Skeletal muscle tissue (tissue), 4 donors: ENCODE data around the gene CDRT4. TPM values are rescaled to one million over a fixed set of nuclear protein-coding genes. Genes with fewer than 3 reads are reported as not detected.
A peak's percentile ranks its signal among the peaks of the same experiment; 100 is the strongest.
"Not testable (repeated sequence)": the region's sequence is repeated elsewhere in the genome, so short reads cannot be mapped to it uniquely, and the experiment has no call there.

Experiments used
- H3K27ac ChIP-seq: one replicate; pipeline ENCODE4 v1.7.0; 2013; ENCODE audit warnings: mild to moderate bottlenecking, low read depth, low read length, inconsistent platforms
- H3K27me3 ChIP-seq, 3 donors: one replicate each; pipeline ENCODE4 v1.7.0; 2013; ENCODE audit warnings: low read length in 3 of 3; ENCODE audit not compliant: control insufficient read depth in 3 of 3, insufficient read depth in 3 of 3
- H3K36me3 ChIP-seq, 3 donors: one replicate each; pipeline ENCODE4 v1.7.0; 2013; ENCODE audit warnings: low read length in 3 of 3; ENCODE audit not compliant: control insufficient read depth in 3 of 3, insufficient read depth in 3 of 3
- H3K4me1 ChIP-seq, 3 donors: one replicate each; pipeline ENCODE4 v1.7.0; 2013; ENCODE audit warnings: low read length in 3 of 3, mild to moderate bottlenecking in 3 of 3; ENCODE audit not compliant: control insufficient read depth in 3 of 3, insufficient read depth in 3 of 3
- H3K4me3 ChIP-seq, 3 donors: one replicate each; pipeline ENCODE4 v1.7.0; 2013; ENCODE audit warnings: low read length in 3 of 3
- H3K9ac ChIP-seq, 3 donors: one replicate each; pipeline ENCODE4 v1.7.0; 2013; ENCODE audit warnings: low read length in 3 of 3, mild to moderate bottlenecking in 3 of 3, moderate library complexity in 2 of 3, low read depth in 1 of 3
- H3K9me3 ChIP-seq, 3 donors: one replicate each; pipeline ENCODE4 v1.7.0; 2013; ENCODE audit warnings: low read length in 3 of 3; ENCODE audit not compliant: control insufficient read depth in 3 of 3
- total RNA-seq: library from RNA; depleted of rRNA; stranded (reverse); fragments of >200 nt; gene quantifications from one replicate; pipeline ENCODE4 v1.2.3, GENCODE V29; 2014
- donor health status: Osteomylitis.

Gene CDRT4
- total RNA-seq, 1 donor from 2014 or later: 1.6 TPM

- Histone ChIP-seq H3K27me3 (no peaks in the 10 kb centered on the region), H3K27ac (peak overlapping the region; percentile 50), H3K36me3 (no peaks in the 10 kb centered on the region), H3K4me1 (peaks cover 11 to 18% (median 13%) of the 10 kb centered on the region in 3 donors), H3K4me3 (no peak overlapping the region), H3K9ac (no peak overlapping the region), H3K9me3 (no peaks in the 10 kb centered on the region)
Observed at GRCh38 chr17:15507896-15508295, 40.5 kb upstream of the CDRT4 start.

GRCh38 chr17:15507001-15507400 is 39.6 kb upstream of the CDRT4 start:
- H3K4me3 ChIP-seq: no peak overlapping the region
- H3K4me1 ChIP-seq: peaks cover 16 to 26% (median 19%) of the 10 kb centered on the region in 3 donors
- no peaks in the 10 kb centered on the region for H3K27me3 ChIP-seq
- H3K9me3 ChIP-seq: no peaks in the 10 kb centered on the region
- no peak overlapping the region for H3K9ac ChIP-seq
- no peaks in the 10 kb centered on the region for H3K36me3 ChIP-seq
- no peak overlapping the region for H3K27ac ChIP-seq

- not testable (repeated sequence) for H3K4me3 ChIP-seq, H3K27ac ChIP-seq, H3K9me3 ChIP-seq, H3K27me3 ChIP-seq, H3K9ac ChIP-seq, H3K36me3 ChIP-seq
- H3K4me1 ChIP-seq: peaks cover 21 to 33% (median 24%) of the 10 kb centered on the region in 3 donors
Observed at GRCh38 chr17:15505708-15506107, 38.3 kb upstream of the CDRT4 start.

GRCh38 chr17:15503731-15504130 is 36.3 kb upstream of the CDRT4 start:
- Histone ChIP-seq H3K27ac (no peak overlapping the region), H3K4me1 (peaks cover 18 to 24% (median 20%) of the 10 kb centered on the region in 3 donors), H3K9ac (no peak overlapping the region), H3K27me3 (no peaks in the 10 kb centered on the region), H3K36me3 (peaks cover 0 to 3% (median 0%) of the 10 kb centered on the region in 3 donors), H3K4me3 (no peak overlapping the region), H3K9me3 (no peaks in the 10 kb centered on the region)

GRCh38 chr17:15502369-15503112 is 35.1 kb upstream of the CDRT4 start:
- H3K27me3 ChIP-seq: no peaks in the 10 kb centered on the region
- H3K9ac ChIP-seq: peak overlapping the region in 2 of 3 donors; percentile 62 to 76
- peak overlapping the region; percentile 63 for H3K27ac ChIP-seq
- peak overlapping the region; percentile 48 to 60 (median 50) for H3K4me3 ChIP-seq
- H3K9me3 ChIP-seq: no peaks in the 10 kb centered on the region
- H3K4me1 ChIP-seq: peaks cover 13 to 19% (median 13%) of the 10 kb centered on the region in 3 donors
- peaks cover 0 to 3% (median 0%) of the 10 kb centered on the region in 3 donors for H3K36me3 ChIP-seq

- Histone ChIP-seq H3K4me1 (peaks cover 16 to 23% (median 16%) of the 10 kb centered on the region in 3 donors), H3K27me3 (no peaks in the 10 kb centered on the region), H3K9ac (peak overlapping the region in 1 of 3 donors; percentile 76), H3K4me3 (peak overlapping the region in 1 of 3 donors; percentile 29), H3K27ac (peak overlapping the region; percentile 63), H3K36me3 (peaks cover 0 to 3% (median 0%) of the 10 kb centered on the region in 3 donors), H3K9me3 (no peaks in the 10 kb centered on the region)
Observed at GRCh38 chr17:15501793-15502192, 34.4 kb upstream of the CDRT4 start.

GRCh38 chr17:15501282-15501681 is 33.9 kb upstream of the CDRT4 start:
- Histone ChIP-seq H3K4me3 (no peak overlapping the region), H3K36me3 (peaks cover 0 to 3% (median 0%) of the 10 kb centered on the region in 3 donors), H3K9ac (no peak overlapping the region), H3K27ac (peak overlapping the region; percentile 63), H3K9me3 (no peaks in the 10 kb centered on the region), H3K27me3 (no peaks in the 10 kb centered on the region), H3K4me1 (peaks cover 18 to 28% (median 20%) of the 10 kb centered on the region in 3 donors)

GRCh38 chr17:15498107-15498506 is 30.7 kb upstream of the CDRT4 start:
- Histone ChIP-seq H3K27ac (no peak overlapping the region), H3K4me3 (no peak overlapping the region), H3K9ac (no peak overlapping the region), H3K27me3 (no peaks in the 10 kb centered on the region), H3K9me3 (no peaks in the 10 kb centered on the region), H3K4me1 (peaks cover 22 to 30% (median 22%) of the 10 kb centered on the region in 3 donors), H3K36me3 (peaks cover 0 to 3% (median 0%) of the 10 kb centered on the region in 3 donors)

GRCh38 chr17:15496735-15497670 is 29.6 kb upstream of the CDRT4 start:
- Histone ChIP-seq H3K9me3 (no peaks in the 10 kb centered on the region), H3K4me3 (no peak overlapping the region), H3K27me3 (no peaks in the 10 kb centered on the region), H3K9ac (no peak overlapping the region), H3K4me1 (peaks cover 14 to 27% (median 20%) of the 10 kb centered on the region in 3 donors), H3K36me3 (peaks cover 0 to 3% (median 0%) of the 10 kb centered on the region in 3 donors), H3K27ac (no peak overlapping the region)
